ENCODE measurements around the gene CENPL. TPM values are rescaled to one million over a fixed set of nuclear protein-coding genes. Genes with fewer than 3 reads are reported as not detected.

Gene CENPL
- total and polyA plus RNA-seq, 2 of the 8 experiments (the other 6 are each of a cell fraction or from before 2014, with no cell fraction given): 6.6 to 16.0 TPM

- TF ChIP-seq ATF2 (IDR thresholded peaks at IDR 0.05; ENCODE audit: low read length) (peak; percentile 71; the same call in 1 of the 2 replicates), YY1 (IDR thresholded peaks at IDR 0.05; ENCODE audit: low read depth, low read length) (peak; percentile 100), SUZ12 (IDR thresholded peaks at IDR 0.05; ENCODE audit: low read length) (no peak), KDM5A (IDR thresholded peaks at IDR 0.05; ENCODE audit: low read length) (no peak; the same call in none of the 2 replicates), NRF1 (IDR thresholded peaks at IDR 0.05; ENCODE audit: low read depth, low read length) (no peak)
These were observed at the start of gene CENPL, which contains the start of gene DARS2 (continued) for GRCh38 chr1:173824315-173825081.
